ENCODE data around the gene MYOZ2. TPM values are rescaled to one million over a fixed set of nuclear protein-coding genes. Genes with fewer than 3 reads are reported as not detected.

Gene MYOZ2
- total RNA-seq, 1 donor from 2014 or later, result 0.49 TPM

- Histone ChIP-seq H3K4me1 (peaks cover 9% of the 10 kb centered on the region), H3K27me3 (no peaks in the 10 kb centered on the region), H3K4me3 (no peak overlapping the region), H3K9me3 (peaks cover under 1% of the 10 kb centered on the region), H3K36me3 (no peaks in the 10 kb centered on the region), H3K27ac (no peak overlapping the region)
- DNase-seq (ENCODE audit: extremely low spot score in 2 of 2), result no peak
- intact Hi-C loops (cut with DNase I), result no loop called here
- TF ChIP-seq POLR2A (IDR thresholded peaks at IDR 0.05) (no peak), POLR2AphosphoS5 (IDR thresholded peaks at IDR 0.05; ENCODE audit: insufficient read depth in 1 of 2, low read depth in 1 of 2) (no peak), CTCF (IDR thresholded peaks at IDR 0.05) (no peak)
Measured at GRCh38 chr4:119229908-119230687, 94.5 kb downstream of the MYOZ2 start.

- H3K9me3 ChIP-seq, result no peaks in the 10 kb centered on the region
- H3K36me3 ChIP-seq, result peaks cover 0 to 11% of the 10 kb centered on the region in 2 donors
- H3K27ac ChIP-seq, result no peak overlapping the region
- intact Hi-C loops (cut with DNase I), result no loop called here
- no peak for TF ChIP-seq CTCF (IDR thresholded peaks at IDR 0.05)
- TF ChIP-seq POLR2A (IDR thresholded peaks at IDR 0.05), result no peak
- no peak for TF ChIP-seq POLR2AphosphoS5 (IDR thresholded peaks at IDR 0.05; ENCODE audit: insufficient read depth in 1 of 2, low read depth in 1 of 2)
- H3K4me3 ChIP-seq, result no peak overlapping the region
- H3K4me1 ChIP-seq, result peaks cover 9% of the 10 kb centered on the region
- no peak for DNase-seq (ENCODE audit: extremely low spot score in 2 of 2)
- H3K27me3 ChIP-seq, result no peaks in the 10 kb centered on the region
Measured at GRCh38 chr4:119231491-119231890, 95.9 kb downstream of the MYOZ2 start.

- no peaks in the 10 kb centered on the region for H3K9me3 ChIP-seq
- H3K36me3 ChIP-seq, result peaks cover 0 to 14% of the 10 kb centered on the region in 2 donors
- peaks cover 9% of the 10 kb centered on the region for H3K4me1 ChIP-seq
- intact Hi-C loops (cut with DNase I), result no loop called here
- H3K27me3 ChIP-seq, result no peaks in the 10 kb centered on the region
- no peak for DNase-seq (ENCODE audit: extremely low spot score in 2 of 2)
- no peak for TF ChIP-seq CTCF (IDR thresholded peaks at IDR 0.05)
- no peak for TF ChIP-seq POLR2AphosphoS5 (IDR thresholded peaks at IDR 0.05; ENCODE audit: insufficient read depth in 1 of 2, low read depth in 1 of 2)
- no peak for TF ChIP-seq POLR2A (IDR thresholded peaks at IDR 0.05)
- no peak overlapping the region for H3K27ac ChIP-seq
- H3K4me3 ChIP-seq, result no peak overlapping the region
Measured at GRCh38 chr4:119232286-119232685, 96.7 kb downstream of the MYOZ2 start.

- Histone ChIP-seq H3K27ac (no peak overlapping the region), H3K9me3 (no peaks in the 10 kb centered on the region)
Measured at GRCh38 chr4:119233191-119233590, 97.6 kb downstream of the MYOZ2 start.

More at GRCh38 chr4:119233191-119233590, 97.6 kb downstream of the MYOZ2 start:
- no peak overlapping the region for H3K4me3 ChIP-seq
- intact Hi-C loops (cut with DNase I), result no loop called here
- peaks cover 9% of the 10 kb centered on the region for H3K4me1 ChIP-seq
- no peak for DNase-seq (ENCODE audit: extremely low spot score in 2 of 2)
- TF ChIP-seq CTCF (IDR thresholded peaks at IDR 0.05), result no peak
- no peak for TF ChIP-seq POLR2A (IDR thresholded peaks at IDR 0.05)
- no peak for TF ChIP-seq POLR2AphosphoS5 (IDR thresholded peaks at IDR 0.05; ENCODE audit: insufficient read depth in 1 of 2, low read depth in 1 of 2)
- peaks cover 0 to 14% of the 10 kb centered on the region in 2 donors for H3K36me3 ChIP-seq
- H3K27me3 ChIP-seq, result no peaks in the 10 kb centered on the region
